ENCODE data around the gene IQCM.

- TF ChIP-seq CTCF (conservative IDR thresholded peaks at IDR 0.05 in 1 of 2, IDR thresholded peaks at IDR 0.05 in 1 of 2; ENCODE audit: extremely low read depth in 1 of 2, insufficient read depth in 1 of 2, low read depth in 1 of 2, low read length in 2 of 2) (no peak), EZH2 (IDR thresholded peaks at IDR 0.05; ENCODE audit: borderline replicate concordance, low read length) (no peak)
Observed at GRCh38 chr4:149707862-149708261, 107.8 kb downstream of the IQCM start.
